Mesothelial cell of epicardium (in vitro differentiated cells): Measurements from ENCODE around the gene STARD8. TPM values are rescaled to one million over a fixed set of nuclear protein-coding genes. Genes with fewer than 3 reads are reported as not detected.
A peak's percentile ranks its signal among the peaks of the same experiment; 100 is the strongest.
"Not testable (repeated sequence)": the region's sequence is repeated elsewhere in the genome, so short reads cannot be mapped to it uniquely, and the experiment has no call there.

Experiments
- DNase-seq, 2 experiments: peaks; one replicate each; pipeline ENCODE4 v3.0.0; 2021; ENCODE audit warnings: low spot score in 2 of 2; ENCODE audit not compliant: unreplicated experiment in 2 of 2
- H3K27ac Mint-ChIP-seq: 2 replicates; pipeline ENCODE4 v1.8.0; 2021; ENCODE audit warnings: mixed read lengths
- H3K27me3 Mint-ChIP-seq: 2 replicates; pipeline ENCODE4 v1.8.0; 2021; ENCODE audit warnings: low read depth, mixed read lengths
- H3K36me3 Mint-ChIP-seq: 2 replicates; pipeline ENCODE4 v1.8.0; 2021; ENCODE audit warnings: mixed read lengths
- H3K4me1 Mint-ChIP-seq: 2 replicates; pipeline ENCODE4 v1.8.0; 2021; ENCODE audit warnings: mixed read lengths
- H3K4me3 Mint-ChIP-seq: 2 replicates; pipeline ENCODE4 v1.8.0; 2021; ENCODE audit warnings: mild to moderate bottlenecking, moderate library complexity, mixed read lengths
- H3K9me3 Mint-ChIP-seq: 2 replicates; pipeline ENCODE4 v1.8.0; 2021; ENCODE audit warnings: mixed read lengths
- total RNA-seq: library from RNA; stranded (reverse); gene quantifications from 3 replicates; pipeline ENCODE4 v1.2.1, GENCODE V29; 2021
- TF ChIP-seq, protein P1 (sequence below): fragments of 200-600 bp; sonication (generic); IDR thresholded peaks from one replicate; pipeline ENCODE4 v1.5.0; 2021; ENCODE audit warnings: antibody characterized with exemption; ENCODE audit not compliant: unreplicated experiment

The STARD8 gene
- total RNA-seq: 6.3 to 7.1 TPM (median 6.4 TPM) in 3 replicates

- H3K9me3 Mint-ChIP-seq: peaks cover 9% of the 10 kb centered on the region
- no peaks in the 10 kb centered on the region for H3K27me3 Mint-ChIP-seq
- TF ChIP-seq, protein P1, sequence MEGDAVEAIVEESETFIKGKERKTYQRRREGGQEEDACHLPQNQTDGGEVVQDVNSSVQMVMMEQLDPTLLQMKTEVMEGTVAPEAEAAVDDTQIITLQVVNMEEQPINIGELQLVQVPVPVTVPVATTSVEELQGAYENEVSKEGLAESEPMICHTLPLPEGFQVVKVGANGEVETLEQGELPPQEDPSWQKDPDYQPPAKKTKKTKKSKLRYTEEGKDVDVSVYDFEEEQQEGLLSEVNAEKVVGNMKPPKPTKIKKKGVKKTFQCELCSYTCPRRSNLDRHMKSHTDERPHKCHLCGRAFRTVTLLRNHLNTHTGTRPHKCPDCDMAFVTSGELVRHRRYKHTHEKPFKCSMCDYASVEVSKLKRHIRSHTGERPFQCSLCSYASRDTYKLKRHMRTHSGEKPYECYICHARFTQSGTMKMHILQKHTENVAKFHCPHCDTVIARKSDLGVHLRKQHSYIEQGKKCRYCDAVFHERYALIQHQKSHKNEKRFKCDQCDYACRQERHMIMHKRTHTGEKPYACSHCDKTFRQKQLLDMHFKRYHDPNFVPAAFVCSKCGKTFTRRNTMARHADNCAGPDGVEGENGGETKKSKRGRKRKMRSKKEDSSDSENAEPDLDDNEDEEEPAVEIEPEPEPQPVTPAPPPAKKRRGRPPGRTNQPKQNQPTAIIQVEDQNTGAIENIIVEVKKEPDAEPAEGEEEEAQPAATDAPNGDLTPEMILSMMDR: no peak
- H3K27ac Mint-ChIP-seq: no peak within 1 kb of the TSS
- peaks cover 7% of the 10 kb centered on the region for H3K4me1 Mint-ChIP-seq
- peak within 1 kb of the TSS; percentile 48 for H3K4me3 Mint-ChIP-seq
- peak in 1 of 2 experiments; percentile 43 for DNase-seq
- no peaks in the 10 kb centered on the region for H3K36me3 Mint-ChIP-seq
These were observed at the start of gene STARD8 for GRCh38 chrX:68647156-68647957. Gene STARD8 (plus strand): TSS chrX:68647666. CDS start chrX:68647883, 217 bp downstream.

GRCh38 chrX:68598841-68599240, 48.6 kb upstream of the STARD8 start:
- no peaks in the 10 kb centered on the region for H3K27me3 Mint-ChIP-seq
- no peak overlapping the region for H3K4me3 Mint-ChIP-seq
- H3K9me3 Mint-ChIP-seq: peaks cover 70% of the 10 kb centered on the region
- TF ChIP-seq, protein P1: no peak
- H3K4me1 Mint-ChIP-seq: no peaks in the 10 kb centered on the region
- H3K27ac Mint-ChIP-seq: no peak overlapping the region
- peaks cover 2% of the 10 kb centered on the region for H3K36me3 Mint-ChIP-seq
- DNase-seq: no peak

GRCh38 chrX:68599256-68600152, 48.0 kb upstream of the STARD8 start:
- Mint-ChIP-seq H3K27me3 (no peaks in the 10 kb centered on the region), H3K9me3 (peaks cover 67% of the 10 kb centered on the region), H3K4me1 (no peaks in the 10 kb centered on the region), H3K4me3 (no peak overlapping the region), H3K27ac (no peak overlapping the region), H3K36me3 (peaks cover 2% of the 10 kb centered on the region)
- TF ChIP-seq, protein P1: peak; percentile 77
- no peak for DNase-seq

- DNase-seq, H3K36me3 Mint-ChIP-seq, H3K4me1 Mint-ChIP-seq, H3K27me3 Mint-ChIP-seq, H3K27ac Mint-ChIP-seq, H3K4me3 Mint-ChIP-seq: not testable (repeated sequence)
- H3K9me3 Mint-ChIP-seq: peaks cover 50% of the 10 kb centered on the region
These were observed 43.2 kb upstream of the STARD8 start for GRCh38 chrX:68604216-68604615.

DNA sequence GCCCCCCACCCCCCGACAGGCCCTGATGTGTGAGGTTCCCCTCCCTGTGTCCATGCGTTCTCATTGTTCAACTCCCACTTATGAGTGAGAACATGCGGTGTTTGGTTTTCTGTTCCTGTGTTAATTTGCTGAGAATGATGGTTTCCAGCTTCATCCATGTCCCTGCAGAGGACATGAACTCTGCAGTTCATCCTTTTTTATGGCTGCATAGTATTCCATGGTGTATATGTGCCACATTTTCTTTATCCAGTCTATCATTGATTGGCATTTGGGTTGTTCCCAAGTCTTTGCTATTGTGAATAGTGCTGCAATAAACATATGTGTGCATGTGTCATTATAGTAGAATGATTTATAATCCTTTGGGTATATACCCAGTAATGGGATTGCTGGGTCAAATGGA, 32.7 kb upstream of the STARD8 start:
- DNase-seq, H3K27ac Mint-ChIP-seq, H3K36me3 Mint-ChIP-seq, H3K27me3 Mint-ChIP-seq, H3K4me3 Mint-ChIP-seq, H3K4me1 Mint-ChIP-seq: not testable (repeated sequence)
- peaks cover 35% of the 10 kb centered on the region for H3K9me3 Mint-ChIP-seq

GRCh38 chrX:68627986-68628385, 19.5 kb upstream of the STARD8 start:
- Mint-ChIP-seq H3K9me3 (peaks cover 44% of the 10 kb centered on the region), H3K36me3 (no peaks in the 10 kb centered on the region), H3K4me1 (peaks cover 11% of the 10 kb centered on the region), H3K27me3 (no peaks in the 10 kb centered on the region), H3K27ac (no peak overlapping the region), H3K4me3 (no peak overlapping the region)
- TF ChIP-seq, protein P1: no peak
- no peak for DNase-seq

- H3K27ac Mint-ChIP-seq, H3K4me3 Mint-ChIP-seq, H3K36me3 Mint-ChIP-seq, DNase-seq, H3K27me3 Mint-ChIP-seq: not testable (repeated sequence)
- Mint-ChIP-seq H3K9me3 (peaks cover 29% of the 10 kb centered on the region), H3K4me1 (peaks cover 11% of the 10 kb centered on the region)
These were observed 17.5 kb upstream of the STARD8 start for GRCh38 chrX:68629936-68630335.
